HG03159 (cell line): ENCODE results near the gene GPR39.

Source experiments
- ATAC-seq: cut with Tn5 transposase; IDR thresholded peaks from one replicate; pipeline ENCODE4 v1.9.1; 2021; ENCODE audit warnings: mild to moderate bottlenecking, moderate library complexity; ENCODE audit not compliant: unreplicated experiment

GPR39 gene

DNA sequence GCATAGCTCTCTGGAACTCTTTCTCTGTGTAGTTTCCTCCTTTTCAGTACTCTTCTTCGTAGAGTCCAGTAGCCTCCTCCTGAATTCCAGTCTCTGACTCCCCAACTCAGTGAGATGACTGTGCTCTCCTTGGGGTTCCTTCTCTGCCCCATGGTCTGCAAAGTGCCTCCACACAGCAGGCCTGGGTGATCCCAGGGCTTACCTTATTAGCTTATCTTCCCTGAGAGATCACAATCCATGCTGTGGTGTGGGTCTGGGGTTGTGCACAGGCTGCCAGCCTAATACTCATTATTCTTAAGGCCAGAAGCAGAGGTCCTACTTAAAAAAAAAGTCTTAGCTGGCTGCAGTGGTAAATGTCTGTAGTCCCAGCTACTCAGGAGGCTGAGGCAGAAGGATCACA is 4.6 kb upstream of the GPR39 start:
- ATAC-seq = no peak

DNA sequence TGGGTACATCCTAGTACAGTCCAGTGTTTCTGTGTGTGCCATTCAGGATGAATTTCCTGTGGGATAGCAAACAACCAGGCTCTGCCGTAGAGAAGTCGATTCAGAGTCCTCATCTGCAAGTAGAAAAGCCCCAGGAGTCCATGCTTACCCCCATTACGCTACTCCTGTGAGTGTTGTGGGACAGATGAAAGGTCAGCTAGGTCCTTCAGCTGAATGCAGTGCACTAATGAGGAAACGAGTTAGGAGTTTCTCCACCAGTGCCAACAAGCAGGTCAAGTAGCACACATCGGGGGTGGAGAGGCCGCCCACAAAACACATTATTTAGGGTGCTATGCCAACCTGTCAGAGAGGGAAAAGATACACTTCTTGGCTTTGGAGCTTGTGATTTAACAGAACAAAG is 2.5 kb upstream of the GPR39 start:
- no peak for ATAC-seq

DNA sequence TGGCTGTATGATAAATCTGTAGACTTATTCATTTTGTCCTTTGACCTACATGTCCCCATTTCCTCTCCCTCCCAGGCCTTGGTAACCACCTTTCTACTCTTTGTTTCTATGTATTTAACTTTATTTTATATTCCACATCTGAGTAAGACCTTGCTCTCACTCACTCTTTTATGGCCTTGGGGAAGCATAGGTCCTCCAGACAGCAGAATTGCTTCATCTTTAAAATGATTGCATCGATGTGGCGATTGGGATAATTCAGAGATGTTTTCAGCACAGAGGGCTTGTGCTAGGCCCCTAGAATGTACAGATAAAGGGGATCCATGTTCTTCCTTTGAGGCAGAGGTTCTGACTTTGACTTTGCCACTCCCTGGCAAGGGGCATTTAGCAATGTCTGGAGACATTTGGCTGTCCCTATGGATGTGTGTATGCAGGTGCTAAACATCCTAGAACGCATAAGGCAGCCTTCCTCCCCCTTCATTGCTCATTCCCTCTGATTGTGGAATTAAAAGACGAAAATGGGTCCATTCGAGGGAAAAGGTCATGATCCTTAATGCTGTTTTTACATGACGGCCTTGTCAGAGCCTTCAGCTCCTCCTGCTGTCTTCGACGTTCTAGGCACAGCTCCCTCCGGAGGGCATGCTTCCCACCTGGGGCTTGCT is 1.2 kb upstream of the GPR39 start:
- no peak for ATAC-seq

DNA sequence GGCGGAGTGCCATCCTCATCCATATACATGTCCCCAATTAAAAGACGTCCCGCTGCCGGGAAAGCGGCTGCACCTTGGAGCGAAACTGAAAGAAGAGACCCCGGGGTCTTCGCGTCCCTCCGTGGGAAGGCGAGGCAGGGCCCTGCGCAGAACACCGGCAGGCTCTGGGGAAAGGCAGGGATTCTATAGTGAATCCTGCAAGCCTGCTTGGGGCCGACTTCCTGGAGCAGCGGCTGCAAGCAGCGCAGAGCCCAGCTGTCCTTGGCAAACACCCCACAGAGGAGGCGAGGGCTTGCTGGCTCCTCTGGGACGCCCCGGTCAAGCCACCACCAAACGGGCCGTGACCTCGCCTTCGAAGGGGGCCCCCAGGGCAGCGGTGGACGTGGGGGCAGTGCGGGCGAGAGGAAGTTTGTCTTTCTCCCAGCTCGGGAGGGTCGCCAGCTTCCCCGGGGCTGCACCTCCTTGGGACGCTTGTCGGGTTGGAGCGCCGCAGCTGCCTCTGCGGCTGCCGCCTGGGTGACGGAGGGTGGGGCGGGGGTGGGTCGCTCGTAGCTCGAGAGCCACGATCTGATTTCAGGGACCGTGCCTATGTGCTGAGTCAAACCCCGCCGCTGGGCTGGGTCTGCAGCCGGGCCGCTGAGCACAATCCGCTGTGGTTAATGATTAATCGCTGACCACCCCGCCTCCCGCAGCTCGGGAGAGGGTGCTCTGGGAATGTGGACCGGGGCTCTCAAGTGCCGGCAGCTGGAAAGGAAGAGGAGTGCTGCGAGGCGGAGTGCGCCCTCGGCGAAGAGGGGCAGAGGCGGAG is 486 bp upstream of the GPR39 start:
- no peak for ATAC-seq

DNA sequence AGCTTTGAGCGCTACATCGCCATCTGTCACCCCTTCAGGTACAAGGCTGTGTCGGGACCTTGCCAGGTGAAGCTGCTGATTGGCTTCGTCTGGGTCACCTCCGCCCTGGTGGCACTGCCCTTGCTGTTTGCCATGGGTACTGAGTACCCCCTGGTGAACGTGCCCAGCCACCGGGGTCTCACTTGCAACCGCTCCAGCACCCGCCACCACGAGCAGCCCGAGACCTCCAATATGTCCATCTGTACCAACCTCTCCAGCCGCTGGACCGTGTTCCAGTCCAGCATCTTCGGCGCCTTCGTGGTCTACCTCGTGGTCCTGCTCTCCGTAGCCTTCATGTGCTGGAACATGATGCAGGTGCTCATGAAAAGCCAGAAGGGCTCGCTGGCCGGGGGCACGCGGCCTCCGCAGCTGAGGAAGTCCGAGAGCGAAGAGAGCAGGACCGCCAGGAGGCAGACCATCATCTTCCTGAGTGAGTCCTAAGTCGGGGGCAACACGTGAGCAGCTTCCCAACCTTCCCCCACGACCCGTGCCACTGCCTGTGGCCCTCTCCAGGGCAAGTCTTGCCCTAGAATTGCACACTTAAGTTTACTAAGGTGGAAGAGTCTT is 928 bp downstream of the GPR39 start:
- no peak for ATAC-seq

DNA sequence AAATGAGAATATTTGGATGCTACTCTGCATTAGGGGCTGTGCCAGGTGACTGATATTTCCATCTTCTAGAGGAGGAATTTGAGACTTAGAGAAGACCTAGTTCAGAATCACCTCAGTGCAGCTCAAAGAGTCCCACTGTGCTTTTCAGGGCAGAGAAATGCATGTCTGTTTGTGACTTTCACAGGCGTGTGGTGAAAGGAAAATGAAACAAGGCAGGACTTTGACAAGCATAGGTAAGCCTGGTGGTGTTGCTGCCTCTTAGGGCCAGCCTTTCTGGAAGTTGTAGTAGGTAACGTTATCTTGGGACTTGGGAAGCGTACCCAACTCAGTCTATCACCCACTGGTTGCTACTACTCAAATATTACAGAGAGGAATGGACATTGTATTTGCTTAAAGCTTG is 2.6 kb downstream of the GPR39 start:
- ATAC-seq = no peak

DNA sequence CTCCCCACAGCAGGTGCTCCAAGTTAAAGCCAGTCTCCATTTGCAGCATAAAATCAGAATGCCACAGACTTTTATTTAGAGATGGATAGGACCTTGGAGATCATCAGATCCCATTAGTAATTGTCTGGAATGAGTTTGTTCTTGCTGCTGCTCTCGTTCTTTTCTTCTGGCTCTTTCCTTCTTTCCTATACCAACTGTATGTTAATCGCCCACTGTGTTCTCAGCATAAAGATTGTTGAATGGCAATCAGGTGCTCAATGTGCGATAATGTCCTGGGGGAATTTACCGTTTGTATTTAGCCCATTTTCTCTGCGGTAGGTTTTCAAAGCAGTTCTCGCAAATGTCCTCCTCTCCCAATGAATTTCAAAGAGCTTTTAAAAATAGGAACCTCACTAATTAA is 3.3 kb downstream of the GPR39 start:
- no peak for ATAC-seq

DNA sequence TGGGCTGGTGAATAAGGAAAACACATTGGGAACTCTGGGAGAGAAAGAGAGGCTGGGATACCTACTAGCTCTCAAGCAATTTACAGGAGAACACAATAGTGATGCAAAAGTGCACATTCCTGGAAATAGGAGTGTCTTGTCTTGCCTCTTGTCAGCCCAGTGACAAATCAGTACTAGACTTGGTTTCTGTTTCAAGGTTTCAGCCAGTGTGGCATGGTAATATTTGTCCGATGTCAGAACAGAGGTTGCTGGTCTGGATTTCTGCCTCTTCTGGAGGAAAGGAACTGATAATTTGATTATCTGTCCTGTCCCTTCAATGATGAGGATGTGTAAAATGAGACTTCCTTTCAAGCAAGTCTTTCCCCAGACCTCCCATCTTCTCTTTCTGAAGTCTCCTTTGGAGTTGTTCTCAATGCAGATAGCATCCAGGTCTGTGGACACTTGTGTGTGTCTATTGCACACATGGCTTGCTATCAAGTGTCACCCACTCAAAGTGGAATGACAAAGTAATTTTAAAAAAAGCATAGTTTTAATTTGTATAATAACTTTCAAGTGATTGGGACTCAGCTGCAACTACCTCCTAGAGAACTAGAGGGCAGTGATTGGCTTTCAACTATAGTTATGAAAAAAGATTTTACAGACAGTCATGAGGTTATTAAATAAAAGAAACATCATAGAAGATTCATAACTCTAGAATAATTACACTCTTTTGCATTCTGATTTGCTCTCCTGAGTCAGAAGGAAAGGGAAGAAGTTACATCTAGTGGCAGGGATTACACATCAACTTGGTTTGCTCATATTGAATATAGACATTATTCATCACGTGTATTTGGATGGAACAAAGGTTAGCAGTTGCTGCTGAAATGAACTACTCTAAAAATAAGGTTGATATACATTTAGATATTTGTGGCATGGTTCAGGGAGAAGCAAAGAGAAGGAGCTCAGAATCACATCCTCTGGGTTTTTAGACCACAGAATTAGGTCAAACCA is 4.5 kb downstream of the GPR39 start:
- ATAC-seq = no peak

DNA sequence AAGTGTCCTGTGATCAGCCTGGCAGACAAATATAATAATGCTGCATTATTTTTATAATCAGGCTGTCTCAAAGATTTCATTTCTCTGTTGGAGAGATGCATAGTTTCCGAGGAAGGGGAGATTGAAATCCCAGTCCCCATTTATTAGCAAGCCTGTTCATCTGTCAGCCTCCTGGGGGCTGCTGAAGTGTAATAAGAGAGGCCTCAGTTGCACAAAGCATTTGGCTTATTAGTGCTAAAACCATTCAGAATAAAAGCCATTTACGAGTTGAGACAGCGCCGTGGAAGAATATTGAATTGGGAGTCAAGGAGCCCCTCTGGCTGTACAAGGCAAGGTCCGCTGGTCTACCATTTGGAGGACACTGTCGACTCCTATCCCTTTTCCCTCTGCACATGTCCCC is 6.1 kb downstream of the GPR39 start:
- no peak for ATAC-seq

DNA sequence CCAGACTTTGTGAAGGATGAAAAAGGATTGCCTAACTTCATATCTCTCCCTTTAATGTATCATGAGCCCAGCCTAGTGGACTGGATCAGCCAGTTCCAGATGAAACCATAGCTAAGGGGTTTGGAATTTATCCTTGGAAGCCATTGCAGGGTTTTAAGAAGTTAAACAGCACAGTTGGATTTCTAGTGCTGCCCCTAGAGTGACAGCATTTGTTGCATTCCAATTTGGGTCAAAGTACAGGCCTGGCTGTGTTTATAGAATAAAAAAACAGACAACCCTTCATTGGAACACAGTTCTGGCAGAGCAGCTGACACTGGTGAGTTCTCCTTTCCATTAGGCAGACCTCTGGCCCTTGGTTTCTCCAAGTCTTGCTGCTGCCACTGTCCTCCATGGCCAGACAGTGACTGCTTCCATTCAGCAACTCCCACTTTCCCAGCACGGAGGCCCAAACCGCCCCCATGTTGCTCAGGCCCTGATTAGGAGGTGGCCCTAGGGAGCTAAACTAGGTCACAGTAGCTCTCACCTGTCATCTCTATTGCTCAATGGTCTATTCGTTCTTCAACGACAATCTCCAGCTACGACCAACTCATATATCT is 8.0 kb downstream of the GPR39 start:
- ATAC-seq = no peak

DNA sequence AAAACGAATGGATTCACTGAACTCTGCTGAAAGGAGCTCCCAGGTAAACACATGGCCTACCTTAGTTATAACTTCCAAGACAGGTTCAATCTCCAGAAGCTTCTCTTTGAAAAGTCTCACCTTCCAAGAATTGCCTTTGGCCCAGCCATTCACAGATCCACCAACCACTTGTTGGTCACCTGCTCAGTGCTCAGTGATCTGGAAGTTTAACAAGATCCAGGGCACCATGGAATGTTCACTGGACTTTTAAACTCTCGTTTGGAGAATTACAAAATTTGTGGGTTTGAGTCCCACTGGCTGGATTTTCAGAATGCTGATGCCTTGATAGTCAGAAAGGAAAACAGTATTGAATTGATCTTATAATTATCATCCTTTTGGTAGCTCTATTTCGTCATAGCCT is 9.4 kb downstream of the GPR39 start:
- ATAC-seq = no peak

DNA sequence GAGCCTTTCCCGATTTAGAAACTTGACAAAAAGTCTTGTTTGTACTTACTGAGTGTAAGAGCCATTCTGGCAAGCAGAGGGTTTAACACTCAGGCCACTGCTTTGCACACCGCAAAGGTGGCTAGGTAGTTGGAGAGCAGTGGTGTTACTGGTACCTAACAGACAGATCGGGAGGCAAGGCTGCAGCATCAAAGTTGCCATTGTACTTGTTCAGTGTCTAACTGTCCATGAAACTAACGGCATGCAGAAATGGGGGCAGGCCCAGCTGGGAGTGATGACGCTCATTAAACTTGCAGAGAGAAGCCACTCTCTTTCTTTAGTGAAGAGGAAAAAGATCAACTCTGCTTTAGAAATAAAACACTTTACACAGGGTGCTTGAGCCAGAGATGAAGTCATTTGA is 10.1 kb downstream of the GPR39 start:
- ATAC-seq = no peak

DNA sequence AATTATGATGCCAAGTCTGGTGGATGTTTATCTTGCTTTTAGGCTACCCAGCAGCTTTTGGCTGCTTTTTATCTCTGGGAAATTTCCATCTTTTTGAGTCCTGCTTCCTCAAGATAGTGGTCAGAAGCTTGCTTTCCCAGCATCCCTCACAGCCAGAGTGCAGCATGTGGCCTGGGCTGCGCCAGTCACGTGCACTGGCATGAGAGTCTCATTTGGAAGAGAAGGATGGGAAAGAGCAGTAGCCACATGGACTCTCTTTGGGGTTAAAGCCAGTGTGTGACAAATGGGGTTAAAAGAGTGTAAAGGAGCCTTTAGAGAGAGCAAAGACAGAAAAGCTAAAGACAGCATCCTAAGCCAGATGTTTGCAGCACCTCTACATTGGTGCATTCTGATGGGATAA is 12.7 kb downstream of the GPR39 start:
- ATAC-seq = no peak

DNA sequence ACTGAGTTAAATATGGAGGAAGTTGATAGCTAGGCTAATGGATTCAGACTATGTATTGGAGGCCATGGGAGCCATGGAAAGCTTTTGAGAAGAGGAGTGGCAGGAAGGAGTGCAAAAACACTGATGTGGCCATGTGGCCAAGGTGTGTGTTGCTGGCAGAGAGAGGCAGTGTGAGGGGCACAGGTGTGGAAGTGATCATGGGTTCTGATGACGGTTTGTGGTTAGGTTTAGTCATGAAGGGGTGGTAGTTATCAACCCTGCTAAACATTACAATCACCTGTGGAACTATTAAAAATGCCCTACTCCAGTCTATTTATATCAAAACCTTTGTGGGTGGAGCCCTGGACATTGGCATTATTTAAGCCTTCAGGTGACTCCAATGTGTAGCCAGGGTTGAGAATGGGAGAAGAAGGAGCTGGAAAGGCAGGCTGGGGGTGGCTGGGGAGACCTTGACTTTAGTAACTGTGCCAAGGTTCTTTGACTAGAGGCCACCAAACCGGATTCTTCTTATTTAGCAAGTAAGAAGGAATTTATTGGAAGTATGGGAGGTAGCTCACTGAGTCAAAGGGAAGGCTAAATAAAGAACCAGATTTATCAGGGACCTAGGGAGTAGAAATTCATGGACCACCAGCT is 13.5 kb downstream of the GPR39 start:
- no peak for ATAC-seq

DNA sequence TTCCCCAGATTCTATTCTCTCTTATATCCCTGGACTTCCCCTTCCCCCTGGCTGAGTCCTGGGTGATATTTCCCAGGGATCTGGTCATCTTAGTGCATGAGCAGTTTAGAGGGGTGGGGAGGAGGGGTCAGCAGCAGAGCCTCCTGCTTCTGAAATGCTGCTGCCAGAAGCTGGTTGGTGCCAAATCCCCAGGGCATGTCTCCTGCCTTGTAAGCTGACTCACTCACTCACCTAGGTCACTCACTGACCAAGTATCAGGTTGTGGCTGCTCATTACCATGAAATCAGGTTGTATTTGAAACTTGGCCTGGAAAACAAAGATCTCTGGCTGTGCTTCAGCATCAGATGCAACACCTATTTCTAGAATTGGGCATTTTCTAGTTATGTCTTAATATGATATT is 14.3 kb downstream of the GPR39 start:
- no peak for ATAC-seq

DNA sequence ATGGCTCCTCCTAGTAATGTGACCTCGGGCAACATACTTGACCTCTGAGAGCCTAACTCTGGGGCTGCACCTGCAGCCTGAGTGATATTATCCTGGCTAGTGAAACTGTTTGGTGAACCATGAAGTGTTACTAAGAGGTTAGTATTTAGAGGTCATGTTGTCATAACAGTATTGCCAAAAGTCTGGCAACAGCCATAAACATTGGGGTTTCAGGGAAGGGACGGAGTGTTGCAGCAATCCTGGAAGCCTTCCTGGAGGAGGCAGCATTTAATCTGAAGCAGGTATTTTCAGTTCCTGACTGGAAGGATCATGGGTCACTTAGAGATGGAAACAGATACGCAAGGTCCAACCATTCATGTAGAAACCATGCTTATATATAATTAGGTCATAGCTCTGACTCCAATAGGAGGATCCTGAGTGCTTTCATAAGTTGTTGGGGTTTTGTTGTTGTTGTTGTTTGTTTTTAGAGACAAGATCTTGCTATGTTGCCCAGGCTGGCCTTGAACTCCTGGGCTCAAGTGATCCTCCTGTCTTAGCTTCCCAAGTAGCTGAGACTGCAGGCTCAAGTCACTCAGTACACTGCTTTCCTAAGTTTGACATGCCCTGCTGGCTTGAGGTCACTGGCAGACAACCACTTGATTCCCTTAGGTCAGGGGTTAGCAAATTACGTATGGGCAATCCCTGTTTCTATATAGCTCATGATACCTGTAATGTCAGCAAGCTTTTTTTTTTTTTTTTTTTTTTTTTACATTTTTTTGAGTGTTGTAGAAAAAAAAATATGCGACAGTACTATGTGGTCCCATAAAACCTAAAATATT is 21.5 kb downstream of the GPR39 start:
- no peak for ATAC-seq

DNA sequence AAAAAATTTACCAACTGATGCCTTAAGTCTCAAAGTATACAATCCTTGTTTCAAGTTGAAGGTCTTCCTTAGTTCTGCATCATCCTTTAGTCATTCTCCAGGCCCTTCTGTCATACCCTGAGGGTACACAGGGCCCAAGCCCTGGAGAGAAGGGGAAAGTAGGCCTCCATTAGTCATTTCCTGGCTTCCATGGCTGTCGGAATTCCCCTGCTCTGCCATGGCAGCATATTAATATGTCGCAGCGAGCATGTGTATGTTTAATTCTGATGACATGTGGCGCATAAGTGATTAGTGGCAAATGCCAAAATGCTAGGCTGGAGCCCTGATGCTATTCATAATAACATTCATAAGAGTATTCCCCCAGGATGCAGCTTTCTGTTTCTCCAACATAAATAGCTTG is 22.1 kb downstream of the GPR39 start:
- ATAC-seq = no peak

DNA sequence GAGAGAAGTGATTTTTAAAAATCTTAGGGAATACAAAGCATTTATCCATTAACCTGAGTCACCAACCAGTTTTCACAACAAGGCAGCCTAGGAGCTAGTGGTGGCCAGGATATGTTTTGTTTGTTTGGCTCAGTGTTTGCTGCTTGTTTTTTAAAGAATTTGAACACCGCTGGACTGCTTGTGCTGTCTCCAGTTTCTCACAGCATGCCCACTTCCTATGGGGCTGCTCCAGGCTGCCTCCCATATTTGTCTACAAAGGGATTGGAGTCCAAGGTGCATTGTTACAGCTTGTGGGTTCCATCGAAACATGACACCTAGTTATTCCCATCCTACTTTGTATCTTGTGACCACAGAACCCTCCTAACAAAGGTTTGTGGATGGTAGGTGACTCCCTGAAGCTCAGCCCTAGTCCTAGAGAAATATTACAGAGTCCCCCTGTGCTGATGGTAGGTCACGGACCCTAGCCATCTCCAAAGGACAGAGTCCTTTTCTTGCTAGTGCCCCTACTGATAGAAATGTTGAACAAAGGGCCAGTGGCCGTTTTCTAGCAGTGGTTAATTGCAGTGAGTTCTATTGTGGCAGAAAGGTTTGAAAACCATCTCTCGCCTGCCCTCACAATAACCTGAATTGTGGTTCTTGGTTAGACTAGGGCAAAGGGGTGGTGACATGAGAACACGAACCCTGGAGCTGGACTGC is 23.2 kb downstream of the GPR39 start:
- no peak for ATAC-seq

DNA sequence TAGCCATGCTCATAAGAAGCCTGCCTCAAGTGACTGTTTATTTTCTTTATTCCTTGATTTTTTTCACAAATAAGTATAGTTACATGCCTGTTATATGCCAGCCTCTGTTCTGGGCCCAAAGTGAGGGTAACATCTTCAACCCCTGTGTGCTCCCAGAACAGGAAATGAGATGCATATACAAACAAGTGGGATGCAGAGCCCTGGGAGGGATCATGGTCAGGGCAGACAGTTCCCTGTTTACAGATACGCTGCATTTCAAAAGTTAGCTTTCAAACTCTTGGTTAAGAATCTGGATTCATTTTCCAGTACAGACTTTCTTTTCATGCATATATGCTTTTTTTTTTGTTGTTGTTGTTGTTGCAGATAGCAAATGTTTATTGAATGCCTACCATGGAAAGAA is 24.4 kb downstream of the GPR39 start:
- ATAC-seq = no peak
